ENCODE results near the gene SYN1.

Gene SYN1

GRCh38 chrX:47571215-47571614 is 48.4 kb downstream of the SYN1 start:
- DNase-seq, result no peak

- no peak for DNase-seq
These were observed 48.9 kb downstream of the SYN1 start for GRCh38 chrX:47570794-47571193.

- no peak for DNase-seq
These were observed 50.9 kb downstream of the SYN1 start for GRCh38 chrX:47568656-47569295.

GRCh38 chrX:47566841-47567240 is 52.8 kb downstream of the SYN1 start:
- no peak for DNase-seq

- DNase-seq, result no peak
These were observed 55.1 kb downstream of the SYN1 start for GRCh38 chrX:47564438-47565085.

GRCh38 chrX:47563801-47564315 is 55.8 kb downstream of the SYN1 start:
- no peak for DNase-seq

GRCh38 chrX:47562615-47563243 is 56.9 kb downstream of the SYN1 start:
- no peak for DNase-seq

GRCh38 chrX:47561659-47562151 is 58.0 kb downstream of the SYN1 start:
- no peak for DNase-seq

GRCh38 chrX:47560934-47561658 is 58.6 kb downstream of the SYN1 start, which contains the start of gene ARAF:
Gene ARAF (plus strand): TSS chrX:47561205. CDS start chrX:47562968, 1,763 bp downstream.
- peak; percentile 96 for DNase-seq

- DNase-seq, result no peak
These were observed 59.3 kb downstream of the SYN1 start for GRCh38 chrX:47560179-47560933.

- no peak for DNase-seq
These were observed 61.2 kb downstream of the SYN1 start for GRCh38 chrX:47558436-47558835.

- DNase-seq, result peak; percentile 79
These were observed 63.5 kb downstream of the SYN1 start for GRCh38 chrX:47556045-47556623.

GRCh38 chrX:47543496-47543895 is 76.2 kb downstream of the SYN1 start:
- DNase-seq, result no peak

GRCh38 chrX:47540754-47541538 is 78.7 kb downstream of the SYN1 start:
- DNase-seq, result peak; percentile 83

- no peak for DNase-seq
These were observed 79.8 kb downstream of the SYN1 start for GRCh38 chrX:47539860-47540259.

- no peak for DNase-seq
These were observed 89.6 kb downstream of the SYN1 start for GRCh38 chrX:47530049-47530448.

- DNase-seq, result no peak
These were observed 90.1 kb downstream of the SYN1 start for GRCh38 chrX:47529548-47529947.

- DNase-seq, result no peak
These were observed 95.9 kb downstream of the SYN1 start for GRCh38 chrX:47523713-47524166.

GRCh38 chrX:47523297-47523696 is 96.4 kb downstream of the SYN1 start:
- peak; percentile 60 for DNase-seq

Measured in DMS153 (cell line).